ENCODE measurements around the gene NPC2.
"Not testable (repeated sequence)": the region's sequence is repeated elsewhere in the genome, so short reads cannot be mapped to it uniquely, and the experiment has no call there.

The NPC2 gene

GRCh38 chr14:74492776-74493342 lies at the start of gene NPC2:
Gene NPC2 (minus strand): TSS chr14:74493305. CDS start chr14:74493274, 31 bp downstream.
- no peak for DNase-seq (ENCODE audit: low read depth)

- DNase-seq (ENCODE audit: low read depth): no peak
Observed at GRCh38 chr14:74542056-74542685, 49.1 kb upstream of the NPC2 start.

GRCh38 chr14:74541225-74541624 lies 48.1 kb upstream of the NPC2 start:
- DNase-seq (ENCODE audit: low read depth): no peak

- no peak for DNase-seq (ENCODE audit: low read depth)
Observed at GRCh38 chr14:74539503-74539902, 46.4 kb upstream of the NPC2 start.

GRCh38 chr14:74538411-74539391 lies 45.6 kb upstream of the NPC2 start:
- DNase-seq (ENCODE audit: low read depth): no peak

GRCh38 chr14:74536336-74536735 lies 43.2 kb upstream of the NPC2 start:
- not testable (repeated sequence) for DNase-seq (ENCODE audit: low read depth)

GRCh38 chr14:74535756-74536325 lies 42.7 kb upstream of the NPC2 start:
- DNase-seq (ENCODE audit: low read depth): no peak

- DNase-seq (ENCODE audit: low read depth): no peak
Observed at GRCh38 chr14:74533576-74533975, 40.5 kb upstream of the NPC2 start.

GRCh38 chr14:74532246-74532645 lies 39.1 kb upstream of the NPC2 start:
- no peak for DNase-seq (ENCODE audit: low read depth)

- no peak for DNase-seq (ENCODE audit: low read depth)
Observed at GRCh38 chr14:74531467-74531866, 38.4 kb upstream of the NPC2 start.

- no peak for DNase-seq (ENCODE audit: low read depth)
Observed at GRCh38 chr14:74531006-74531405, 37.9 kb upstream of the NPC2 start.

GRCh38 chr14:74528886-74529285 lies 35.8 kb upstream of the NPC2 start:
- no peak for DNase-seq (ENCODE audit: low read depth)

- no peak for DNase-seq (ENCODE audit: low read depth)
Observed at GRCh38 chr14:74528406-74528805, 35.3 kb upstream of the NPC2 start.

GRCh38 chr14:74527736-74528280 lies 34.7 kb upstream of the NPC2 start:
- DNase-seq (ENCODE audit: low read depth): no peak

- no peak for DNase-seq (ENCODE audit: low read depth)
Observed at GRCh38 chr14:74526854-74527585, 33.9 kb upstream of the NPC2 start.

- no peak for DNase-seq (ENCODE audit: low read depth)
Observed at GRCh38 chr14:74525361-74525851, 32.3 kb upstream of the NPC2 start.

GRCh38 chr14:74524812-74525135 lies 31.7 kb upstream of the NPC2 start:
- DNase-seq (ENCODE audit: low read depth): no peak

GRCh38 chr14:74524076-74524811 lies 31.1 kb upstream of the NPC2 start:
- DNase-seq (ENCODE audit: low read depth): no peak

- DNase-seq (ENCODE audit: low read depth): no peak
Observed at GRCh38 chr14:74522740-74523139, 29.6 kb upstream of the NPC2 start.

GRCh38 chr14:74521756-74522155 lies 28.7 kb upstream of the NPC2 start:
- DNase-seq (ENCODE audit: low read depth): no peak
